Neural progenitor cell (in vitro differentiated cells): ENCODE measurements around the gene PTPN11. TPM values are rescaled to one million over a fixed set of nuclear protein-coding genes. Genes with fewer than 3 reads are reported as not detected.

Source experiments
- DNase-seq: peaks from one replicate; pipeline ENCODE4 v3.0.0-alpha.2; 2016; ENCODE audit warnings: low spot score
- H2AFZ ChIP-seq: fragments of 200-600 bp; sonication (generic); replicated peaks from 2 replicates; pipeline ENCODE4 v1.6.1; 2016; ENCODE audit warnings: antibody characterized with exemption
- H3F3A ChIP-seq: fragments of 200-600 bp; sonication (generic); 2 replicates; pipeline ENCODE4 v1.6.1; 2016; ENCODE audit warnings: antibody characterized with exemption, low read depth
- H3K27ac ChIP-seq: fragments of 200-600 bp; sonication (generic); 2 replicates; pipeline ENCODE4 v1.5.1; 2016; ENCODE audit warnings: mild to moderate bottlenecking
- H3K27me3 ChIP-seq: fragments of 200-600 bp; sonication (generic); 2 replicates; pipeline ENCODE4 v1.6.1; 2016; ENCODE audit warnings: mild to moderate bottlenecking, moderate library complexity
- H3K36me3 ChIP-seq: fragments of 200-600 bp; sonication (generic); 2 replicates; pipeline ENCODE4 v1.5.1; 2016
- H3K4me1 ChIP-seq: fragments of 200-600 bp; sonication (generic); 2 replicates; pipeline ENCODE4 v1.6.1; 2016; ENCODE audit warnings: mixed run types
- H3K4me2 ChIP-seq: fragments of 200-600 bp; sonication (generic); 2 replicates; pipeline ENCODE4 v1.6.1; 2016
- H3K4me3 ChIP-seq: fragments of 200-600 bp; sonication (generic); 2 replicates; pipeline ENCODE4 v1.5.1; 2016
- H3K79me2 ChIP-seq: fragments of 200-600 bp; sonication (generic); 2 replicates; pipeline ENCODE4 v1.6.1; 2016; ENCODE audit warnings: low read depth
- H3K9ac ChIP-seq: fragments of 200-600 bp; sonication (generic); 2 replicates; pipeline ENCODE4 v1.6.1; 2016
- H3K9me3 ChIP-seq: fragments of 200-600 bp; sonication (generic); 2 replicates; pipeline ENCODE4 v1.5.1; 2016; ENCODE audit warnings: low read depth
- H4K20me1 ChIP-seq: fragments of 200-600 bp; sonication (generic); 2 replicates; pipeline ENCODE4 v1.6.1; 2016; ENCODE audit warnings: low read depth
- H3K27ac Mint-ChIP-seq: 3 replicates; pipeline ENCODE4 v1.8.0; 2021; ENCODE audit warnings: mixed read lengths
- H3K27me3 Mint-ChIP-seq: 2 replicates; pipeline ENCODE4 v1.8.0; 2022; ENCODE audit warnings: low read depth, mild to moderate bottlenecking, inconsistent platforms, moderate library complexity, mixed read lengths; ENCODE audit not compliant: insufficient read depth
- H3K36me3 Mint-ChIP-seq: 3 replicates; pipeline ENCODE4 v1.8.0; 2021; ENCODE audit warnings: mixed read lengths
- H3K4me1 Mint-ChIP-seq: 3 replicates; pipeline ENCODE4 v1.8.0; 2021; ENCODE audit warnings: mixed read lengths
- H3K4me3 Mint-ChIP-seq: 3 replicates; pipeline ENCODE4 v1.8.0; 2021; ENCODE audit warnings: mild to moderate bottlenecking, moderate library complexity, mixed read lengths
- H3K9me3 Mint-ChIP-seq: 3 replicates; pipeline ENCODE4 v1.8.0; 2020; ENCODE audit warnings: mixed read lengths
- EZH2 ChIP-seq: fragments of 200-600 bp; sonication (generic); IDR thresholded peaks from 2 replicates; pipeline ENCODE4 v1.6.1; 2017; ENCODE audit warnings: antibody characterized with exemption, mild to moderate bottlenecking, moderate library complexity
- EZH2phosphoT487 ChIP-seq: fragments of 200-600 bp; sonication (generic); IDR thresholded peaks from 2 replicates; pipeline ENCODE4 v1.6.1; 2017; ENCODE audit warnings: antibody characterized with exemption
- total RNA-seq: library from RNA; depleted of rRNA; stranded (reverse); fragments of >200 nt; gene quantifications from 2 replicates; pipeline ENCODE4 v1.2.3, GENCODE V29; 2015; ENCODE audit warnings: low replicate concordance
- TF ChIP-seq, protein P1 (sequence below): fragments of 200-600 bp; sonication (generic); IDR thresholded peaks from 2 replicates; pipeline ENCODE4 v1.5.1; 2017; ENCODE audit warnings: antibody characterized with exemption, mild to moderate bottlenecking

Gene PTPN11
- total RNA-seq, 1 donor from 2014 or later: 85.2 TPM

DNA sequence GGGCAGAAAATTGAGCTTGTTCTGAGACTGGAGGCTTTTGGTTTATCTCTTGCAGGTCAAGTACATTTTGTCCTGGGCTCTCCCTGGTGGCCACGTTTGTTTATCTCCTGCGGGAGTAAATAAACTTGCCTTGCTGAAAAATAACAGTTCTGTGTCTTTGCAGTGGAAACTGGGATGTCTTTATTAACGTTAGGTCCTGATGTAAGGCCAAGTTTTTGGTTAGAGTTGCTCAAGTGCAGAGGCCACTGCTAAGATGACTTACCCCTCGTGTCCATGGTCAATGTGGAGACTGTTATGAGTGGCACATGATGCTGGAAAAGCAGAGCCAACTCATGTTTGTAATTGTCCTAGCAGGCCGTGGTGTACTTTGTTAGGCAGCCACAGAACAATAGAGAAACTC lies 3.8 kb downstream of the PTPN11 start:
- Histone ChIP-seq H4K20me1 (peaks cover 61% of the 10 kb centered on the region), H3K9ac (no peak overlapping the region), H3K79me2 (peaks cover 96% of the 10 kb centered on the region), H3K27ac (no peak overlapping the region), H3K4me3 (no peak overlapping the region), H2AFZ (no peak overlapping the region), H3K4me1 (peaks cover 6% of the 10 kb centered on the region), H3K9me3 (no peaks in the 10 kb centered on the region), H3K27me3 (no peaks in the 10 kb centered on the region), H3F3A (peaks cover 8% of the 10 kb centered on the region), H3K36me3 (no peaks in the 10 kb centered on the region), H3K4me2 (no peak overlapping the region)
- TF ChIP-seq EZH2phosphoT487 (no peak), EZH2 (no peak)
- TF ChIP-seq, protein P1, sequence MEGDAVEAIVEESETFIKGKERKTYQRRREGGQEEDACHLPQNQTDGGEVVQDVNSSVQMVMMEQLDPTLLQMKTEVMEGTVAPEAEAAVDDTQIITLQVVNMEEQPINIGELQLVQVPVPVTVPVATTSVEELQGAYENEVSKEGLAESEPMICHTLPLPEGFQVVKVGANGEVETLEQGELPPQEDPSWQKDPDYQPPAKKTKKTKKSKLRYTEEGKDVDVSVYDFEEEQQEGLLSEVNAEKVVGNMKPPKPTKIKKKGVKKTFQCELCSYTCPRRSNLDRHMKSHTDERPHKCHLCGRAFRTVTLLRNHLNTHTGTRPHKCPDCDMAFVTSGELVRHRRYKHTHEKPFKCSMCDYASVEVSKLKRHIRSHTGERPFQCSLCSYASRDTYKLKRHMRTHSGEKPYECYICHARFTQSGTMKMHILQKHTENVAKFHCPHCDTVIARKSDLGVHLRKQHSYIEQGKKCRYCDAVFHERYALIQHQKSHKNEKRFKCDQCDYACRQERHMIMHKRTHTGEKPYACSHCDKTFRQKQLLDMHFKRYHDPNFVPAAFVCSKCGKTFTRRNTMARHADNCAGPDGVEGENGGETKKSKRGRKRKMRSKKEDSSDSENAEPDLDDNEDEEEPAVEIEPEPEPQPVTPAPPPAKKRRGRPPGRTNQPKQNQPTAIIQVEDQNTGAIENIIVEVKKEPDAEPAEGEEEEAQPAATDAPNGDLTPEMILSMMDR: no peak
- Mint-ChIP-seq H3K4me1 (peaks cover 15% of the 10 kb centered on the region), H3K9me3 (no peaks in the 10 kb centered on the region), H3K4me3 (no peak overlapping the region), H3K27ac (peak overlapping the region; percentile 39), H3K27me3 (peaks cover 2% of the 10 kb centered on the region), H3K36me3 (peaks cover 2% of the 10 kb centered on the region)
- no peak for DNase-seq

DNA sequence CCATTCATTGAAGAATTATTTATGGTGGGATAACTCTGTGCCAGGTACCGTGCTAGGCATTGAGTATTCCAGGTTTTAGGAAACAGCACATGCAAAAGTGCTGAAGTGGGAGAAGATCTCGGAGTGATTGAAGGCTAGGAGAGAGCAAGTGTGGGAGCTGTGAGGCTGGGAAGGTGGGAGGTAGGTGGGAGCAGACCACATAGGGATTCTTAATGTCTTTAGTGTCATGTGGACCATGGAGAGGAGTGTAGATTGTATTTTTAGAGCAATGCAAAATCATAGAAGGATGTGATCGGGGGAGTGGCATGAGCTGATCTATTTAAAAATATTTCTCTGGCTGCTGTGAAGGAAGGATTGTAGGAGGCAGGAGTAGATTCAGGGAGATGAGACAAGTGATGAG lies 5.4 kb downstream of the PTPN11 start:
- no peaks in the 10 kb centered on the region for H3K27me3 Mint-ChIP-seq

DNA sequence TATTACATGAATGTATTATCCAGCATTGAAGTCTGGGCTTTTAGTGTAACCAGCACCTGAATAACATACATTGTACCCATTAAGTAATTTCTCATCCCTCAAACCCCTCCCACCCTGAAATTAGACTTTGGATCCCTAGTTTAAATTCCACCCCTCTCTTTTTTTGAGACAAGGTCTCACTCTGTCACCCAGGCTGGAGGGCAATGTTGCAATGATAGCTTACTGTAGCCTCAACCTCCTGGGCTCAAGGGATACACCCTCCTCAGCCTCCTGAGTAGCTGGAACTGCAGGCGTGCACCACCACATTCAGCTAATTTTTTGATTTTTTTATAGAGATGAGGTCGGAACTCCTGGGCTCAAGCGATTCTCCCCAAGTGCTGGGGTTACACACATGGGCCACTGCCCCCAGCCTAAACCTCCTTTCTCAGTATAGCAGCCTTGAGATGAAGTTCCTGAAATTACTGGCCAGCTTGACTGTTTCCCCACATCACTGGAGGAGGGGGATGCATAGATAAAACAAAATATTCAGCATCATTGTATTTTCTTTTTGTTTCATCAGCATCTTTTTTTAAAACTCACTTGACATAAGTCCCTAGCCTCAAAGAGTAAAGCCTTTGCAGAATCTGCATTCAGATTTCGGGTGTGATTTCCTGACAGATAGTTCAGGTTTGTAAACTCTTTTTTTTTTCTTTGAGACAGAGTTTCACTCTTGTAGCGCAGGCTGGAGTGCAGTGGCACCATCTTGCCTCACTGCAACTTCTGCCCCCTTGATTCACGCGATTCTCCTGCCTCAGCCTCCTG lies 7.0 kb downstream of the PTPN11 start:
- Histone ChIP-seq H3K36me3 (no peaks in the 10 kb centered on the region), H3K9ac (no peak overlapping the region), H2AFZ (no peak overlapping the region), H3K9me3 (no peaks in the 10 kb centered on the region), H3K27ac (no peak overlapping the region), H3F3A (no peaks in the 10 kb centered on the region), H3K27me3 (no peaks in the 10 kb centered on the region), H3K4me1 (no peaks in the 10 kb centered on the region), H4K20me1 (peaks cover 60% of the 10 kb centered on the region), H3K4me3 (no peak overlapping the region), H3K79me2 (peaks cover 98% of the 10 kb centered on the region), H3K4me2 (no peak overlapping the region)
- Mint-ChIP-seq H3K36me3 (no peaks in the 10 kb centered on the region), H3K4me1 (peaks cover 3% of the 10 kb centered on the region), H3K4me3 (no peak overlapping the region), H3K27ac (no peak overlapping the region), H3K27me3 (no peaks in the 10 kb centered on the region), H3K9me3 (no peaks in the 10 kb centered on the region)
- TF ChIP-seq EZH2: no peak
- TF ChIP-seq, protein P1: no peak
- no peak for TF ChIP-seq EZH2phosphoT487
- DNase-seq: no peak

More for the DNA sequence above, 5.4 kb downstream of the PTPN11 start:
- Histone ChIP-seq H3K9me3 (no peaks in the 10 kb centered on the region), H3K4me1 (peaks cover 6% of the 10 kb centered on the region), H3K4me2 (no peak overlapping the region), H3K79me2 (peaks cover 99% of the 10 kb centered on the region), H3K27ac (no peak overlapping the region), H2AFZ (no peak overlapping the region), H3F3A (peaks cover 3% of the 10 kb centered on the region), H3K9ac (peak overlapping the region; percentile 17), H3K36me3 (no peaks in the 10 kb centered on the region), H4K20me1 (peaks cover 64% of the 10 kb centered on the region), H3K27me3 (no peaks in the 10 kb centered on the region), H3K4me3 (no peak overlapping the region)
- H3K36me3 Mint-ChIP-seq: peaks cover 2% of the 10 kb centered on the region
- H3K4me1 Mint-ChIP-seq: peaks cover 13% of the 10 kb centered on the region
- TF ChIP-seq, protein P1: no peak
- TF ChIP-seq EZH2phosphoT487 (no peak), EZH2 (no peak)
- no peak overlapping the region for H3K4me3 Mint-ChIP-seq
- H3K9me3 Mint-ChIP-seq: no peaks in the 10 kb centered on the region
- no peak overlapping the region for H3K27ac Mint-ChIP-seq
- DNase-seq: no peak
